GM12874 (cell line): Measurements from ENCODE around the gene RIPOR3.

ENCODE experiments used
- TF ChIP-seq, protein P1 (sequence below): IDR thresholded peaks from 2 replicates; pipeline ENCODE4 v1.5.1; 2011; ENCODE audit warnings: low read depth, mild to moderate bottlenecking, control low read depth, low read length, moderate library complexity; ENCODE audit not compliant: insufficient read depth

RIPOR3 gene

DNA sequence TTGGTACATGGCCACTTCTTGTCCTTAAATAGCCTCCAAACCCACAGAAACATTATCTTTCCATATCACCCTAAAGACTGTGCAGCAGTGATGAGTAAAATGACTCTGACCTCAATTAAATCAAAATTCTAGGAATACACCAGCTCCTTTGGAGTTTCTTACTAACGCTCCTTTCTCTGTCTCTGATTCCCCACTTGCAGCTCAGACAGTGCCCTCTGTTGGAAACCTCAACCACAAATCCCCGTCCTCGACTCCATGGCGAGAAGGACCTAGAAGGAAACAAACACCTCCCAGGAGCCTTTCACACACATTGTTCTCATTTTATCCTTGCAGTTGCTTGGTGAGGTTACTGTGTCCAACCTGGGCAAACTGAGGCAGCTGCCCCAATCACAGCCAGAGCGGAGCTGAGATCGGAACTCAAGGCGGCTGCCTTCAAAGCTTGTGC, 22.3 kb upstream of the RIPOR3 start:
- TF ChIP-seq, protein P1, sequence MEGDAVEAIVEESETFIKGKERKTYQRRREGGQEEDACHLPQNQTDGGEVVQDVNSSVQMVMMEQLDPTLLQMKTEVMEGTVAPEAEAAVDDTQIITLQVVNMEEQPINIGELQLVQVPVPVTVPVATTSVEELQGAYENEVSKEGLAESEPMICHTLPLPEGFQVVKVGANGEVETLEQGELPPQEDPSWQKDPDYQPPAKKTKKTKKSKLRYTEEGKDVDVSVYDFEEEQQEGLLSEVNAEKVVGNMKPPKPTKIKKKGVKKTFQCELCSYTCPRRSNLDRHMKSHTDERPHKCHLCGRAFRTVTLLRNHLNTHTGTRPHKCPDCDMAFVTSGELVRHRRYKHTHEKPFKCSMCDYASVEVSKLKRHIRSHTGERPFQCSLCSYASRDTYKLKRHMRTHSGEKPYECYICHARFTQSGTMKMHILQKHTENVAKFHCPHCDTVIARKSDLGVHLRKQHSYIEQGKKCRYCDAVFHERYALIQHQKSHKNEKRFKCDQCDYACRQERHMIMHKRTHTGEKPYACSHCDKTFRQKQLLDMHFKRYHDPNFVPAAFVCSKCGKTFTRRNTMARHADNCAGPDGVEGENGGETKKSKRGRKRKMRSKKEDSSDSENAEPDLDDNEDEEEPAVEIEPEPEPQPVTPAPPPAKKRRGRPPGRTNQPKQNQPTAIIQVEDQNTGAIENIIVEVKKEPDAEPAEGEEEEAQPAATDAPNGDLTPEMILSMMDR = no peak

- TF ChIP-seq, protein P1 = no peak
Measured at GRCh38 chr20:50712771-50713656, 21.7 kb upstream of the RIPOR3 start.

- TF ChIP-seq, protein P1 = no peak
Measured at GRCh38 chr20:50711113-50711825, 19.9 kb upstream of the RIPOR3 start.

DNA sequence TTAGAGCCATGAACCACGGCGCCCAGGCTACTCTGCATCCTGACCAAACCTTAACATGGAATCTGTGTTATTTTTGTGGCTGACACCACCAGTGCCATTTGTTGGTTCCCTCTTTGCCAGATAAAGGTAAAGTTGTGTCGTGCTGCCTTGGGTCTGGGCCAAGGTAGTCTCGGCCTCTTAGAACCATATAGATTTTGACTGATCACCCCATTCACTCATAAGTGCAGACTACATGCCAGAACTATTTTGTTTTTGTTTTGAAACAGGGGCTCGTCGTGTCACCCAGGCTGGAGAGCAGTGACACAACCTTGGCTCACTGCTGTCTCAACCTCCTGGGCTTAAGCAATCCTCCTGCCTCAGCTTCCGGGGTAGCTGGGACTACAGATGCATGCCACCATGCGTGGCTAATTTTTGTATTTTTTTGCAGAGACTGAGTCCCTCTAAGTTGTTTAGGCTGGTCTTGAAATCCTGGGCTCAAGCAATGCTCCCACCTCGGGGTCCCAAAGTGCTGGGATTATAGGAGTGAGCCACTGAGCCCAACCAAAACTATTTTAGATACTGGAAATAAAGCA, 19.2 kb upstream of the RIPOR3 start:
- TF ChIP-seq, protein P1 = no peak

DNA sequence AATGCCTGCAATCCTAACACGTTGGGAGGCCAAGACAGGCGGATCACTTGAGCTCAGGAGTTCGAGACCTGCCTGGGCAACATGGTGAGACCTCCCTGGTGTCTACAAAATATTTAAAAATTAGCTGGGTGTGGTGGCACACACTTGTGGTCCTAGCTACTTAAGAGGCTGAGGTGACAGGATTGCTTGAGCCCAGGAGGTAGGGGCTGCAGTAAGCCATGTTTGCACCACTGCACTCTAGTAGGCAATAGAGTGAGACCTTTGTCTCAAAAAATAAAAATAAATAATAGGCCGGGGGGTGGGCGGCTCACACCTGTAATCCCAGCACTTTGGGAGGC, 18.3 kb upstream of the RIPOR3 start:
- TF ChIP-seq, protein P1 = no peak

DNA sequence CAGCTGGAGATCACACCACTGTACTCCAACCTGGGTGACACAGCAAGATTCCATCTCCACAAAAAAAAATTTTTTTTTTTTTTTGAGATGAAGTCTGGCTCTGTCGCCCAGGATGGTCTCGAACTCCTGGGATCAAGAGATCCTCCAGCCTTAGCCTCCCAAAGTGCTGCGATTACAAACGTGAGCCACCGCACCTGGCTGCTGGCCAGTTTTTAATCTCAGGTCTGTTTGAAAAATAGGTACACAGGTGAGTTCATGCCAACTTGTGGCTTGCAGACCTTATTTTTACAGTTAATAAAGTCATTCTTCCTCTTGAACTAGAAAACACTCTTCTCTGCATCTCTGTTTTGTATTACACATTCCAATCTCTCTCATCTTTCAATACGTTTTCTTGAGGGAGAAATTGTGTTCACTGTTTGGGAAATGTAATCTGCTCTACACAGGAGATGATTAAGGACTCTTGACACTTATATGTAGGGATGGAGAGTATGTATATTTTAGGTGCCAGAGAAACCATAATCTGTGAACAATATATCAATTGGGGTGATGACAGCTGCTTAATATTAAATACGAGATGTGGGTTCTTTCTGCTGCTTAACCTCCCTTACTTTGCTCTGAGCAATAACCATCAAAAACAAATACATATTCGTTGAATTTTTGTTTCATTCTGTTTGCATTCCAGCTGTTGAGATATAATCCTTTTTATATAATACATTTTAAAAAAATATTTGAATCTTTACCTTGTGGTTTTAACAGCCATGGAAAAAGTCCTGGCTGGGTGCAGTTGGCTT, 17.7 kb upstream of the RIPOR3 start:
- TF ChIP-seq, protein P1 = no peak
